DND-41 (cell line): ENCODE results near the gene ETAA1.

Experiments used
- CTCF ChIP-seq: IDR thresholded peaks from 2 replicates; pipeline ENCODE4 v1.5.1; 2012; ENCODE audit warnings: borderline replicate concordance, low read length, moderate library complexity, mild to moderate bottlenecking; ENCODE audit not compliant: poor library complexity, severe bottlenecking; ENCODE audit errors: extremely low read depth
- EZH2 ChIP-seq: IDR thresholded peaks from 3 replicates; pipeline ENCODE4 v1.6.1; 2012; ENCODE audit warnings: borderline replicate concordance, low read depth, mild to moderate bottlenecking, moderate library complexity, low read length, inconsistent platforms; ENCODE audit not compliant: severe bottlenecking

- TF ChIP-seq CTCF (no peak), EZH2 (no peak)
Measured at GRCh38 chr2:67399831-67400489, 2.8 kb downstream of the ETAA1 start.
